GM18519 (cell line): ENCODE measurements around the gene C10orf90.

ENCODE experiments used
- ATAC-seq: cut with Tn5 transposase; IDR thresholded peaks from one replicate; pipeline ENCODE4 v1.9.1; 2021; ENCODE audit warnings: mild to moderate bottlenecking, moderate library complexity; ENCODE audit not compliant: unreplicated experiment, low FRiP score

The C10orf90 gene

GRCh38 chr10:126476246-126476645, 194.2 kb downstream of the C10orf90 start:
- no peak for ATAC-seq

- no peak for ATAC-seq
Observed at GRCh38 chr10:126475074-126475691, 195.3 kb downstream of the C10orf90 start.

GRCh38 chr10:126474031-126474430, 196.5 kb downstream of the C10orf90 start:
- ATAC-seq = no peak

GRCh38 chr10:126470991-126471390, 199.5 kb downstream of the C10orf90 start:
- no peak for ATAC-seq

- ATAC-seq = no peak
Observed at GRCh38 chr10:126469692-126470091, 200.8 kb downstream of the C10orf90 start.

DNA sequence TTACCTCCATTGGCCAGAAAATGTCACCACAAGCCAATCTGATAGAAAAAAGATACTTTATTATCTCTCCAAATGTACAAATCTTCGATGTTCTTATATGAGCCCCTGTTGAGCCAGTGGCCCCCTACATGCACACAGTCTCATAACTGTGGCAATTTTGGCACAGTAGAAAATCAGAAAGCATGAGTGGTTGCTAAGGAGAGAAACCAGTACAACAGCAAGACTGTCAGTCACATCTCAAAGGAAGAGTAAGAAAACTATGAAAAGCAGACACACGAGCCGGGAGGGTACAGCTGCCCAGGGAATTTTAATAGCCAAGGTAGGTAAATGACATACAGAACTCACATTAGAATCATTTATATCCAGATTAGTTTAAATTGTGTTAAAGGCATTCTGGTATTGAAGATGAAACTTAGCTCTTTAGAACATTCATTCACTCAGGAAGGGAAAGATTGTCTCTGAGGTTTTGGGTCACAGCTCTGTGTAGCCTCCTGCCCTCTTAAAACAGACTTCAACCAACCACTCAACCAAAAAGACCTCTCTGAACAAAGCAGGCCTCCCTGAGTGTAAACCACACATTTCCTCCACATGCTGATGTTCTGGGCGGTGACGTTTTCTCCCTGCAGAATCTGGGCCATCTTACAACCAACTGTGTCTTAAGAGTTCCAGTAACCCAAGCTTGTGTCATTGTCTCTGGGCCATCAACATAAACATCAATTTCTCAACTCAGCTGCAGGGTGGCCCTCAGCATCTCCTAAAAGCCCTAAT, 201.4 kb downstream of the C10orf90 start:
- no peak for ATAC-seq

DNA sequence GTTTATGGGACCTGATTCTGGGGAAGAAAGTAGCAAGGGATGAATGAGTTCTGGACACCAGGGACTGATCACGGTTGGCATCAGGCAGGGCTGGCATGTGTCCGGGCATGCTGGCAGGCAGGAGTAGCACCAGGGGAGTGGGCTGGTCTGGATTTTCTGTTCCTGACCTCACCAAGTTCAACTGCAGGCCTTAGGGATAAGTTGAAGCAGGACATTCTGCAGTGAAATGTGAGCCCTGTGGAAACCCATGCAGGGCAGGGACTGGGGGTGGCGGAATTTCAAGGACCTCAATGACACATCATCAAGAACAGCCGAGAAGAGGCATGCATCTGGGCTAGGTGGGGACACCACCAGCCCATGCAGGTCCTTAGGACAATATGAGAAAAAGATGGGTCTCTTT, 202.0 kb downstream of the C10orf90 start:
- ATAC-seq = no peak

- no peak for ATAC-seq
Observed at GRCh38 chr10:126465771-126466170, 204.7 kb downstream of the C10orf90 start.

DNA sequence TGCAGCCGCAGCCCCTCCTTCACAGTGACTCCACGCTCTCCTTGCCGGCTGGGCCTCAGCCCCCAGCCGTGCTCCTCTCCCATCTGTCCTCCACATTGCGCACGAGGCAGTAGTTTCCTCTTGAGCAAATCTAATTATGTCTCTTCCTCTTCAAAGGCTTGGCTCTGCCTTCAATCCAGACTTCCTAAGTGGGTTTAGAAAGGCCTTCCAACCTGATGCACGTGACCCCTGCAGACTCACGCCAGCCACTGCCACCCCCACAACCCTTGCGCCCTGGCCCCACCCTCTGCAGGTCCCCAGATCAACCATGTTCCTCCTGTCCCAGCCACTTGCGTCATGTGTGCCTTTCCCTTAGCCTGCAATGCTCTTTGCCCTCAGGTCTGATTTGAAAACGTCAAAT, 207.2 kb downstream of the C10orf90 start:
- ATAC-seq = no peak

DNA sequence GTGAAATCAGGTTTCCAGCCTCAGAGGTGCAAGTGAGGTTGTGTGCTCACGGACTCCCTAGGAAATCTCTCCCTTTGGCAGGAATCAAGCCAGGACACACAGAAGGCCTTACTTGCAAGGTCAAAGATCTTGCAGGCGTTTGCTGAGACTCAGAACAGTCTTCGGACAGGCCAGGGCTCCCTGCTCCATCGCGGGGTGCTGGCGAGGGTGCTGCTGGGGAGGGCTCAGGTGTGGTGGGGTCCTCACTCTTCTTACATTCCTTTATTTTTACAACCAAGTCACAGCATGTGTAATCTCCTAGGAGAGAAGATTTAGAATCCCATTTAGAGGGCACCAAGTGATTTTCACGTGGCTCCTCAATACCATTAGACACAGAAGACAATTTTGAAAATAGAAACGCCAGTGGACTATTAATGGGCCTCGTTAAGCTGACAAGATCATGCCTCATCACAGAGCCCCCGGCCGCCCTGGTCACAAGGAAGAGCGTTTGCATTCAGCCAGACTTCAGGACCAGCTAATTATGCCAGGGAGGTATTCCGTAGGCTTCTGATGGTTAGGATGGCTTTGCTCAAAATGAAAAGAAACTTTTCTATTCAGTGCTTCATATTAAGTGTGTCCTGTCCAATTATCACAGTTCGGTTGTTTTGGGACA, 209.1 kb downstream of the C10orf90 start:
- ATAC-seq = no peak

- ATAC-seq = no peak
Observed at GRCh38 chr10:126459878-126460481, 210.5 kb downstream of the C10orf90 start.

GRCh38 chr10:126459032-126459831, 211.3 kb downstream of the C10orf90 start:
- ATAC-seq = no peak

GRCh38 chr10:126458466-126458865, 212.0 kb downstream of the C10orf90 start:
- ATAC-seq = no peak

DNA sequence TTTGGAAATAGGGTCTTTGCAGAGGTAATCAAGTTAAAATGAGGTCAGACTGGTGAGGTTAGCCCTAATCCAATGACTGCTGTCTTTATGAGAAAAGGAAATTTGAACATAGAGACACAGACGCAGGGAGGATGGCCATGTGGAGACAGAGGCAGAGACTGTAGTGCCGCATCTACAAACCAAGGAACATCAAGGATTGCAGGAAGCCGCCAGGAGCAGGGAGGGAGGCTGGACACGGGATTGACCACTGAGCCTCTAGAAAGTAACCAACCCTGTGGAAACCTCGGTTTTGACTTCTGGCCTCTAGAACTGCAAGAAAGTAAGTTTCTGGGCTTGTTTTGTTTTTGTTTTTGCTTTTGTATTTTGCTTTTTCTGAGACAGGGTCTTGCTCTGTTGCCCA, 213.9 kb downstream of the C10orf90 start:
- ATAC-seq = no peak

GRCh38 chr10:126455766-126456405, 214.6 kb downstream of the C10orf90 start:
- no peak for ATAC-seq

DNA sequence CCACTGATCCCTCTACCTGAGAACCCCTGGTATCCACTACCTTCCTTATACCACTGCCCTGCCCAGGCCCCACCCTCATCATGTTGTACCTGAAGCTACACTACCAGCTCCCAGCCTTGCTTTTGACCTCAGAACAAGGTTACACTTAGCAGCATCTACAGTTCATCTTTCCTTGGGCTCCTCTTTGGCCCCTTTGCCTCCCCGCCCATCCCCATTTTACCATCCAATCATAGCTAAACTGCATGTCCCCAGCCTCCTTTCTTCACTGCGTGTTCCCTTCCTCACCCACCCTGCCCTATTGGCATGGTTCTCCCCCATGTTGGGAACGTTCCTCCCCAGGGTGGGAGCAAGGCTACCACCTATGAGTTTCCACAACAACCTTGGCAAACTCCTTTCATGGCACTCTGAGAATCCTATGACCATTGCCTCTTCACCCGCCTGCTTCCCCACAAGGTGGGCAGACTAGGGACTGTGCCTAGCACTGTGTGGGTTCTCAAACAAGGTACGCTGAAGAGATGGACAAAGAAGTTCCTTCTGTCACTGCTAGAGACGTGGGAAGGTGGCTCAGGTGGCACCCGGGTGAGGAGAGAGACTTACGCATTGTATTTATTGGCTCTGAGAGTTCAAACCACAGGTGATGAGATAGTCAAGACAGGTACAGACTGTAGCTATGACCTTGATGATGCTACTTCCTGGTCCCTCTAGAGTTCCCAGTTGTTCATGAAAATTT, 215.3 kb downstream of the C10orf90 start:
- ATAC-seq = no peak

GRCh38 chr10:126454045-126454751, 216.3 kb downstream of the C10orf90 start:
- ATAC-seq = no peak

DNA sequence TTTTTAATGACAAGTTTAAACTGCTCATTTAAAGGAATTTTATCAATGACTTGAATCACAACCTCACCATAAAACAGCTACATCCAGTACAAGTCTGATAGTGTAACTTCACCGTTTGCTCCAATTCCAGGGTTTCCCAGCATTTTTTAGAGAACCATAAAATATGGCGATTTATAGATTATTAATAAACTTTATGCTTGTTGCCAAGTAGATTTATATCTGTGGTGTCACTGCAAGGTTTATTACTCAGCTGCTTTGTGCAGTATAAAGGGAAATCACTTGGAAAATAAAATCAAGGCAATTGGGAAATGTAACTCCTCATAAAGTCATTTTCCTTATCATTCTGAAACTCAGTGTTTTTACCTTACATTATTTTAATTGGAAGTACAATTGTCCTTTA, 218.2 kb downstream of the C10orf90 start:
- ATAC-seq = no peak

DNA sequence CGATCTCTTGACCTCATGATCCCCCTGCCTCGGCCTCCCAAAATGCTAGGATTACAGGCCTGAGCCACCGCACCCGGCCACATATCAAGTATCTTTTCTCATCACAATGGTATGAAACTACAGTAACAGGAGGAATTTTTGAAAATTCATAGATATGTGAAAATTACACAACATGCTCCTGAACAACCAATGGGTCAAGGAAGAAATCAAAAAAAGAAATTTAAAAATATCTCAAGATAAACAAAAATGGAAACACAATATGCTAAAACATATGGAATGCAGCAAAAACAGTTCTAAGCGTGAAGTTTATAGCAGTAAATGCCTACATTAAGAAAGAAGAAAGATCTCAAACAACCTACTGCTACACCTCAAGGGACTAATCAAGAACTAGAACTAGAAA, 222.4 kb downstream of the C10orf90 start:
- ATAC-seq = no peak
